HepG2 (cell line): ENCODE measurements around the gene USP7. TPM values are rescaled to one million over a fixed set of nuclear protein-coding genes. Genes with fewer than 3 reads are reported as not detected.

Source experiments
- ATAC-seq: fragments of 200-7000 bp; cut with Tn5 transposase; 3 replicates; pipeline ENCODE4 v1.9.1; 2020; ENCODE audit warnings: mild to moderate bottlenecking, moderate library complexity
- BruUV-seq: library from RNA; stranded (reverse); fragments of 400-500 nt; replicated peaks from 2 replicates; lab custom pipeline; 2021; lab: Mats Ljungman, UMichigan
- CTCF ChIA-PET: fragments of 300-600 bp; formaldehyde crosslinking; extraction: SDS; loops from one replicate; lab custom pipeline; 2021; ENCODE audit warnings: low total read pairs, inconsistent platforms, low intra/inter-chr PET ratio; lab: Yijun Ruan, JAX
- POLR2A ChIA-PET: fragments of 350-600 bp; sonication (Branson Sonifier 250); formaldehyde crosslinking; loops from one replicate; lab custom pipeline; 2020; ENCODE audit warnings: antibody characterized with exemption, inconsistent platforms; lab: Yijun Ruan, JAX
- DNase-seq: peaks from one replicate; pipeline ENCODE4 v3.0.0-alpha.2; 2015; ENCODE audit warnings: low spot score
- FAIRE-seq: peaks from 3 replicates; lab custom pipeline; 2011; peaks lifted over from hg19 to GRCh38; lab: Jason Lieb, UNC
- H2AFZ ChIP-seq: one replicate; pipeline ENCODE4 v1.6.1; 2011; ENCODE audit warnings: low read length, inconsistent platforms
- H3K27ac ChIP-seq: fragments of 300-600 bp; 3 replicates; pipeline ENCODE4 v1.8.0; 2011; ENCODE audit warnings: mixed run types, mild to moderate bottlenecking, mixed read lengths, low read length, inconsistent platforms; ENCODE audit not compliant: insufficient read depth; ENCODE audit errors: extremely low read length
- H3K27me3 ChIP-seq, 2 experiments: fragments of 200-600 bp in 1 of 2; 2 replicates in 1 of 2; 3 replicates in 1 of 2; pipeline versions ENCODE4 v1.6.0 to v1.8.0; 2011; ENCODE audit warnings: low read length in 2 of 2, mild to moderate bottlenecking in 2 of 2, moderate library complexity in 2 of 2, inconsistent platforms in 1 of 2; ENCODE audit not compliant: insufficient read depth in 2 of 2, control insufficient read depth in 1 of 2
- H3K36me3 ChIP-seq, 2 experiments: fragments of 200-600 bp in 1 of 2; replicated peaks in 1 of 2; 2 replicates in 1 of 2; 3 replicates in 1 of 2; pipeline versions ENCODE4 v1.5.1 to v1.8.0; 2011; ENCODE audit warnings: low read length in 2 of 2, inconsistent platforms in 1 of 2; ENCODE audit not compliant: insufficient read depth in 2 of 2, control insufficient read depth in 1 of 2
- H3K4me1 ChIP-seq: 2 replicates; pipeline ENCODE4 v1.5.1; 2012; ENCODE audit warnings: low read length, inconsistent platforms; ENCODE audit not compliant: insufficient read depth
- H3K4me2 ChIP-seq: 2 replicates; pipeline ENCODE4 v1.6.0; 2011; ENCODE audit warnings: low read depth, low read length, inconsistent platforms
- H3K4me3 ChIP-seq, 3 experiments: fragments of 200-600 bp in 1 of 3; sonication (generic), shearing (Covaris generic) in 1 of 3; replicated peaks in 1 of 3; 2 replicates each; pipeline ENCODE4 v1.5.1; 2011 to 2016; ENCODE audit warnings: low read length in 3 of 3, inconsistent platforms in 2 of 3, low read depth in 2 of 3, mild to moderate bottlenecking in 2 of 3, control low read depth in 1 of 3, mixed read lengths in 1 of 3; ENCODE audit not compliant: insufficient read depth in 1 of 3
- H3K79me2 ChIP-seq: one replicate; pipeline ENCODE4 v1.6.1; 2011; ENCODE audit warnings: low read length, inconsistent platforms; ENCODE audit not compliant: insufficient read depth
- H3K9ac ChIP-seq: 2 replicates; pipeline ENCODE4 v1.6.0; 2011; ENCODE audit warnings: mild to moderate bottlenecking, low read depth, low read length, inconsistent platforms; ENCODE audit not compliant: insufficient read depth
- H3K9me3 ChIP-seq: 2 replicates; pipeline ENCODE4 v1.5.1; 2012; ENCODE audit warnings: mild to moderate bottlenecking, low read length
- H4K20me1 ChIP-seq: 2 replicates; pipeline ENCODE4 v1.6.0; 2011; ENCODE audit warnings: inconsistent platforms, mild to moderate bottlenecking, low read length, moderate library complexity; ENCODE audit not compliant: insufficient read depth
- HOXA7 ChIP-seq: sonication (generic); formaldehyde crosslinking; IDR thresholded peaks from 2 replicates; pipeline ENCODE4 v1.8.1; 2022; ENCODE audit warnings: mild to moderate bottlenecking, missing genetic modification reagents, moderate library complexity
- MEIS2 ChIP-seq: sonication (generic); formaldehyde crosslinking; IDR thresholded peaks from 2 replicates; pipeline ENCODE4 v1.9.0; 2021; ENCODE audit warnings: mild to moderate bottlenecking, missing genetic modification reagents
- PLRG1 ChIP-seq: fragments of 450-650 bp; conservative IDR thresholded peaks from 2 replicates; pipeline ENCODE4 v1.6.1; 2016
- POLR2G ChIP-seq: fragments of 200-400 bp; formaldehyde crosslinking; IDR thresholded peaks from 2 replicates; pipeline ENCODE4 v1.6.1; 2018; ENCODE audit warnings: mild to moderate bottlenecking, low read depth, low read length, moderate library complexity
- RBM22 ChIP-seq: fragments of 200-400 bp; formaldehyde crosslinking; optimal IDR thresholded peaks from 2 replicates; pipeline ENCODE3; 2017; ENCODE audit warnings: mild to moderate bottlenecking, low read length, moderate library complexity
- SMC3 ChIP-seq: IDR thresholded peaks from 2 replicates; pipeline ENCODE4 v1.6.1; 2011; ENCODE audit warnings: low read length, improper control_type of control experiment
- SSRP1 ChIP-seq: IDR thresholded peaks from 2 replicates; pipeline ENCODE4 v1.6.1; 2016; ENCODE audit warnings: control low read depth
- TAF1 ChIP-seq: sonication (generic); formaldehyde crosslinking; IDR thresholded peaks from 2 replicates; pipeline ENCODE4 v1.4.0; 2020; ENCODE audit warnings: missing genetic modification reagents
- YEATS4 ChIP-seq: sonication (generic); formaldehyde crosslinking; IDR thresholded peaks from 2 replicates; pipeline ENCODE4 v1.4.0; 2020; ENCODE audit warnings: missing genetic modification reagents, borderline replicate concordance
- ZFP36L1 ChIP-seq: sonication (generic); formaldehyde crosslinking; IDR thresholded peaks from 2 replicates; pipeline ENCODE4 v1.8.0; 2022; ENCODE audit warnings: mild to moderate bottlenecking, missing genetic modification reagents, moderate library complexity
- ZFY ChIP-seq: sonication (generic); formaldehyde crosslinking; IDR thresholded peaks from 2 replicates; pipeline ENCODE4 v1.4.0; 2020; ENCODE audit warnings: missing genetic modification reagents
- ZNF44 ChIP-seq: sonication (generic); formaldehyde crosslinking; IDR thresholded peaks from 2 replicates; pipeline ENCODE4 v1.5.1; 2020; ENCODE audit warnings: mild to moderate bottlenecking, missing genetic modification reagents
- ZNF451 ChIP-seq: sonication (generic); formaldehyde crosslinking; IDR thresholded peaks from 2 replicates; pipeline ENCODE4 v1.5.0; 2020; ENCODE audit warnings: mild to moderate bottlenecking, missing genetic modification reagents
- ZNF766 ChIP-seq: sonication (generic); formaldehyde crosslinking; IDR thresholded peaks from 2 replicates; pipeline ENCODE4 v1.5.0; 2020; ENCODE audit warnings: missing genetic modification reagents, borderline replicate concordance
- ZUFSP ChIP-seq: sonication (generic); formaldehyde crosslinking; IDR thresholded peaks from 2 replicates; pipeline ENCODE4 v1.9.0; 2021; ENCODE audit warnings: missing genetic modification reagents, mild to moderate bottlenecking, borderline replicate concordance
- WGBS: methylation state at CpG from one replicate; pipeline ENCODE4 v1.1.6; 2017; ENCODE audit warnings: low lambda C conversion rate; 5-methylcytosine and 5-hydroxymethylcytosine counted together
- in situ Hi-C: cut with HindIII; loops from 2 replicates; pipeline ENCODE4 v1.10.0; 2017; ENCODE audit warnings: low pct_unique_long_range_greater_than_20kb; ENCODE audit not compliant: extremely low pct_ligation_motif_present
- intact Hi-C: fragments of 100-400 bp; cut with micrococcal nuclease; formaldehyde crosslinking; loops from one replicate; pipeline ENCODE4 v1.10.0; 2022; ENCODE audit not compliant: unreplicated experiment
- polyA plus RNA-seq, 8 experiments: library from polyadenylated mRNA; depleted of rRNA in 3 of 8; stranded (reverse) in 7 of 8; unstranded in 1 of 8; fragments of >200 nt; fragmentation: Illumina TruSeq in 4 of 8; extraction: Trizol in 4 of 8; gene quantifications; 2 replicates each; pipeline versions ENCODE4 v1.2.1 to v1.2.3, GENCODE V29; 2011 to 2016; ENCODE audit warnings: low read depth in 4 of 8, missing spikeins in 1 of 8, mixed read lengths in 1 of 8; ENCODE audit not compliant: insufficient read depth in 1 of 8
- total RNA-seq, 5 experiments: library from RNA; depleted of rRNA; stranded (reverse); fragments of >200 nt; fragmentation: Illumina TruSeq; extraction: Trizol; gene quantifications; 2 replicates each; pipeline ENCODE4 v1.2.3, GENCODE V29; 2016; ENCODE audit warnings: low read depth in 1 of 5

USP7 gene
- total and polyA plus RNA-seq, 2 of the 13 experiments (the other 11 are each of a cell fraction or from before 2014, with no cell fraction given): 52.5 to 173 TPM

- H3K27me3 ChIP-seq: no peaks in the 10 kb centered on the region
- in situ Hi-C loops (loop anchor here (25.0 kb wide), 1 partner anchor 228 kb away; the partner anchor contains the start of gene ABAT), intact Hi-C loops (no loop called here)
- H3K9ac ChIP-seq: no peak overlapping the region
- no peaks in the 10 kb centered on the region for H3K9me3 ChIP-seq
- peaks cover 47 to 50% of the 10 kb centered on the region in 2 experiments for H3K36me3 ChIP-seq
- ATAC-seq: no peak
- ChIA-PET POLR2A (interaction anchor here (1.7 to 14.5 kb wide), 2 partner anchors 23 to 118 kb away, joined by 4 to 235 read pairs; partner anchors contain the start of gene CARHSP1), CTCF (no interaction called here)
- TF ChIP-seq ZNF766: no peak
- TF ChIP-seq ZFY (CRISPR knock-in tag): 0 out of 2 replicates have a peak, but pooled peaks have one; percentile 20
- TF ChIP-seq TAF1 (CRISPR knock-in tag): no peak
- TF ChIP-seq ZNF44 (CRISPR knock-in tag): 0 out of 2 replicates have a peak, but pooled peaks have one; percentile 47
- TF ChIP-seq PLRG1: no peak
- peak; percentile 46; the same call in 1 of the 2 replicates for TF ChIP-seq POLR2G
- TF ChIP-seq SSRP1 (CRISPR knock-in tag): 0 out of 2 replicates have a peak, but pooled peaks have one; percentile 57
- TF ChIP-seq RBM22: peak; percentile 86
- TF ChIP-seq MEIS2 (CRISPR knock-in tag): no peak
- TF ChIP-seq SMC3: no peak
- no peak for TF ChIP-seq ZUFSP
- no peak for TF ChIP-seq YEATS4 (CRISPR knock-in tag)
- TF ChIP-seq HOXA7 (CRISPR knock-in tag): no peak
- TF ChIP-seq ZNF451 (CRISPR knock-in tag): no peak
- no peak for TF ChIP-seq ZFP36L1 (CRISPR knock-in tag)
- no peak for DNase-seq
- no peaks in the 10 kb centered on the region for H4K20me1 ChIP-seq
- no peaks in the 10 kb centered on the region for H3K79me2 ChIP-seq
- 98% methylated on average over 5 of the region's 5 CpGs for WGBS
- H2AFZ ChIP-seq: no peak overlapping the region
- no peak overlapping the region for H3K4me2 ChIP-seq
- peaks cover 12% of the 10 kb centered on the region for H3K4me1 ChIP-seq
- no peak overlapping the region for H3K4me3 ChIP-seq
- no peak overlapping the region for H3K27ac ChIP-seq
- peak; percentile 28 for FAIRE-seq
- no TSS peak for BruUV-seq
Observed at GRCh38 chr16:8890549-8890921, 73.2 kb downstream of the USP7 start.
